M059J (cell line): ENCODE measurements around the gene CLEC16A. TPM values are rescaled to one million over a fixed set of nuclear protein-coding genes. Genes with fewer than 3 reads are reported as not detected.
"Not testable (repeated sequence)": the region's sequence is repeated elsewhere in the genome, so short reads cannot be mapped to it uniquely, and the experiment has no call there.

Experiments used
- DNase-seq: peaks from one replicate; pipeline ENCODE4 v3.0.0-alpha.2; 2012; ENCODE audit warnings: low read depth
- total RNA-seq: library from RNA; depleted of rRNA; stranded (reverse); fragments of >200 nt; shearing (Covaris generic); gene quantifications from 2 replicates; pipeline ENCODE4 v1.2.3, GENCODE V29; 2014; rRNA removed

CLEC16A gene
- total RNA-seq, 1 experiment from 2014 or later = 15.6 TPM

DNA sequence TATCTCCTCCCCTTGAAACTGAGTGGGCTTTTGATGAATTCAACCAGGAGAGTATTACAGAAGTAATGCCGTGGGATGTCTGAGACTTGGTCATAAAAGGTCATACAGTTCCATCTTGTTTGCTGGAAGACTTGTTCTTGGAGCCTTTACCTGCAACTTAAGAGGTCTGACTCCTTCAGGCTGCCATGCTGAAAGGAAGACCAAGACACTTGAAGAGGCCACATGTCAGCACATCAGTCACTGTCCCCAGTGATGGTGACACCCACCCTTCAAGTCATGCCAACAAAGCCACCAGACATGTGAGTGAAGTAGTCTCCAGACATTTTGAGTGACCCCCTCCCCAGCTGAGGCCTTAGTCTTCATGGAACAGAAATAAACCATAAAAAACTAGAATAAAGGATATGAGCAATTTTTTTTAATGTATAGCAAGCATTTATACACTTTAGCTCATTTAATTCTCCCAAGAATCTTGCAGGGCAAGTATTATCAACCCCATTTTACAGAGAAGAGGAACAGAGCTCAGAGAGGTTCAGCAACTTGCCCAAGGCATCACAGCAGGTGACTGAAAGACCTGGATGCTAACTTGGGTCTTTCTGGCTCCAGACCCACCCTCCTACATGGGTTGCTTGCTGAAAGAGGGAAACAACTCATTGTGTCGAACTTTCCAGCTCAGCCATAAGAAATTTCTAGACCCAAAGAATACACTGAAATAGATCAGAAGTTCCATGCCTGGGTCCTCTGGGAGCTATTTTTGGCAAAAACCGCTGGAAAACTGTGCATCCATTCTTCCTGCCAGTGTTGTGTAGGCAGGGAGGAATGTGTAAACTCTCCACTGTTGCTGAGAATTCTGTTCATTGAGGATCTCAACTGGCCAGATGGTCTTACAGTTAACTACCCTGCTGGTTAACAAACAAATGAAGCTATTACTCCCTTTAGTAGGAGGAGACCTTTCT is 273.6 kb downstream of the CLEC16A start:
- DNase-seq = no peak

- no peak for DNase-seq
Observed at GRCh38 chr16:11218604-11218962, 274.2 kb downstream of the CLEC16A start.

- DNase-seq = no peak
Observed at GRCh38 chr16:11219178-11219577, 274.8 kb downstream of the CLEC16A start.

DNA sequence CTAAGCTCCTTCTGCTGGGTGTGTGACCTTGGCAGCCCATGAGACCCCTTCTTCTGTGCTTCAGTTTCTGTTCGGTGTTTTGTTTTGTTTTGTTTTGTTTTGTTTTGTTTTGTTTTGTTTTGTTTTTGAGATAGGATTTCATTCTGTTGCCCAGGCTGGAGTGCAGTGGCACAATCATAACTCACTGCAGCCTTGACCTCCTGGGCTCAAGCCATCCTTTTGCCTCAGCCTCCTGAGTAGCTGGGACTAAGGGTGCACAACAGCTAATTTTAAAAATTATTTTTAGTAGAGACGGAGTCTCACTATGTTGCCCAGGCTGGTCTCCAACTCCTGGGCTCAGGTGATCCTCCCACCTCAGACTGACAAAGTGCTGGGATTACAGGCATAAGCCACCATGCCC is 276.1 kb downstream of the CLEC16A start:
- not testable (repeated sequence) for DNase-seq

DNA sequence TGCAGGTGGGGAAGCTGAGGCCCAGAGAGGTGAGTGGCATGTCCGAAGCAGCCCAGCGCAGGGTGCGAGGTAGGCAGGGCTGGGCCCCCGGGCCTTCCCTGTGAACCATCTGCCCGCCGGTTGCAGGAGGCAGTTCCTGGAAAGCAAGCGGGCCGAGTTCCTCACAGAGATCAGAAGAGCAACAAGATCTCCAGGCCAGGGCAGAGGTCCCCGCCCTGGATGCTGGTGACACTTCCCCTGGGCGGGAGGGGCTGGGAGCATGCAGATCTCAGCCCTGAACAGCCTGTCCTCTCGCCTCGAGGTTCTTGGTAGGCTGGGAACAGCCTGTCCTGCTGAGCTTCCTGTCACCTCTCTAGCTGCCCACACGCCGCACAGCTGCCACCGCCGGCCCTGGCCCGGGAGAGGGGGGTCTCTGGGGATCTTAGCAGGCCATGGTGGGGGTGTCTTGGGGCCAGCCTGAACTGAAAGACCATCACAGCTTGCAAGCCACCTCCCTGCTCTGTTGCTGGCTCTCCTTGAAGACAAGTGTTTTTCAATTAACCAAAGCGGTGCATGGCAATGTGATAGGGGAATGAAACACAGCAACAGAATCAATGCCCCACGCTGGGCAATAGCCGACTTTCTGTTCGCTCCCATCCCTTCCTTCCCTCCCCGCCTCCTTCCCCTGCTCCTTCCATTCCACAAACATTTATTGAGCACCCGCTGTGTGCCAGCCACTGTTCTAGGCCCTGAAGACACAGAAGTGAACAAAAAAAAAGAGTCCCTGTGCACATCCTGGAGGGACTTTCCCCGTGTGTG is 279.9 kb downstream of the CLEC16A start:
- no peak for DNase-seq

- DNase-seq = no peak
Observed at GRCh38 chr16:11224894-11225676, 280.7 kb downstream of the CLEC16A start.

- DNase-seq = no peak
Observed at GRCh38 chr16:11225677-11226549, 281.5 kb downstream of the CLEC16A start.

DNA sequence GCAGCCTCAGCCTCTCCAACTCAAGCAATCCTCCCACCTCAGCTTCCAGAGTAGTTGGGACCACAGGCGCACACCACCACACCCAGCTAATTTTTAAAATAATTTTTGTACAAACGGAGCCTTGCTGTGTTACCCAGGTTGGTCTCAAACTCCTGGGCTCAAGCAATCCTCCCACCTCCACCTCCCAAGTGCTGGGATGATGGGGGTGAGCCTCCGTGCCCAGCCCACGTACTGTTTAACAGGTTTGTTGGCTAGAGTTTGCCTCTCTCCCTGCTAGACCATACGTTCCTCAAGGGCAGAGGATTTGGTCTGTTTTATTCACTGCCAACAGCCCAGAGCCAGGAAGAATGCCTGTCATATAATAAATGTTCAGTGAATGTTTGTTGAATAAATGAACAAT is 285.1 kb downstream of the CLEC16A start:
- no peak for DNase-seq

DNA sequence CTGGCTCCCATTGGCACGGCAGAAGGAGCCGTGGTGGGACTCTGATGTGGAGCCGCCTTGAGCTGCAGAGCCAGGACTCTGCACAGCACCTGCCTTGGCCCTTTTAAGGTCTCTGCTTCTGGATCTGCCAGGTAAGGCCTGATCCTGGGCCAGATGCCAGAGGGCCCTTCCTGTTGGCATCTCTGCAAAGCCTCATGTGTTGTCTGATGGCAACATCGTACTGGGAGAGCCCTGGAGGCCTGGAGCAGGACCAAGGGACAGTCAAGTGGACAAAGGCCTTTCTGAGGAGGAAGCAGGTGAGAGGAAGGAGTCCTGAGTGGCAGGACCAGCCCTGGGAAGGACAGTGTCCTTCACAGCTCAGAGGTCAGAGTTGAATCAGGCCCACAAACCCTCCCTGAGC is 285.5 kb downstream of the CLEC16A start:
- DNase-seq = no peak

- no peak for DNase-seq
Observed at GRCh38 chr16:11231367-11231970, 287.1 kb downstream of the CLEC16A start.

Other genes starting within 250 kb of the CLEC16A start
- gene TEKT5, start 249.6 kb upstream of the CLEC16A start, total RNA-seq = 1.4 TPM in 1 of 2 replicates, not detected in the other
- gene NUBP1, start 200.7 kb upstream of the CLEC16A start, total RNA-seq = 32.7 and 45.7 TPM in 2 replicates
- gene TVP23A, start 125.8 kb upstream of the CLEC16A start, total RNA-seq = 0.10 TPM in 1 of 2 replicates, not detected in the other
- gene CIITA, start 67.4 kb upstream of the CLEC16A start, total RNA-seq = 0.71 and 1.0 TPM in 2 replicates
- gene DEXI, start 2.1 kb upstream of the CLEC16A start, total RNA-seq = 53.0 and 60.7 TPM in 2 replicates